Stimulated activated naive CD8-positive, alpha-beta T cell treated with anti-CD3 and anti-CD28 coated beads, Interleukin-15, amount 100 ng/mL, for 72 hours (primary cell): Measurements from ENCODE around the gene STKLD1.
"Not testable (repeated sequence)": the region's sequence is repeated elsewhere in the genome, so short reads cannot be mapped to it uniquely, and the experiment has no call there.

Experiments used
- ATAC-seq: fragments of 150-1000 bp; cut with Tn5 transposase; 2 replicates; pipeline ENCODE4 v1.10.0; 2021; ENCODE audit warnings: mild to moderate bottlenecking, moderate library complexity
- DNase-seq, 2 donors: peaks; one replicate each; pipeline ENCODE4 v3.0.0; 2021 to 2022
- H3K27ac Mint-ChIP-seq, 2 donors: one replicate each; pipeline ENCODE4 v1.8.0; 2022; ENCODE audit warnings: mild to moderate bottlenecking in 2 of 2, mixed read lengths in 2 of 2, moderate library complexity in 2 of 2
- H3K27me3 Mint-ChIP-seq: one replicate; pipeline ENCODE4 v1.8.0; 2022; ENCODE audit warnings: mixed read lengths
- H3K4me1 Mint-ChIP-seq: one replicate; pipeline ENCODE4 v1.8.0; 2022; ENCODE audit warnings: mild to moderate bottlenecking, mixed read lengths
- H3K4me3 Mint-ChIP-seq, 2 donors: one replicate each; pipeline ENCODE4 v1.8.0; 2022; ENCODE audit warnings: mild to moderate bottlenecking in 2 of 2, mixed read lengths in 2 of 2, moderate library complexity in 1 of 2
- H3K9me3 Mint-ChIP-seq, 2 donors: one replicate each; pipeline ENCODE4 v1.8.0; 2022; ENCODE audit warnings: mixed read lengths in 2 of 2

Gene STKLD1

DNA sequence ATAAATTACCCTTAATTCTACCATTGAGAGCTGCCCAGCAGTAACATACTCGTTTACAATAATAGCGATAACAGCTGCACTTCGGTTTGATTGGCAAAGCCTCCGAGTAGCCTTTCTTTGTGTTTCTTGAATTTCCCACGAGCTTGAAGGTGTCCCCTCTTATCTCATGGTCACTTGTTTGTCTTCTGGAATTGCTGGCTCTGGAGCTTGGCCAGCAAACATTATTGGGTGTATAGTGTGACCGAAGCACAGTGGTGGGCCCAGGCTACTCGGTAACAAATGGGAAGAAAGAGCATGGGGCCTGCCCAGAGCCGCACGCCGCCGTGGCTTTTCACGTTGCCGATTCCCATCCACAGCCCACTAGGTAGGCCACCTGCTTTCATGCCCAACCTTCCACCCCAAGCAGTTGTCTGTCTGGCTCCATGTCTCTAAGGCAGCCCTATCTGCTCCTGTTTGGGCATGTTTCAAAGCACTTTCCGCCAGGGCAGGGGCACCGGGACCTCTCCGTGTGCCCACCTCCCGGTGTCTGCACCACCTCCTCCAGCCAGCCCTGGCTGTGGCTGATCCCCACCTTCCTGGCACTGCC lies 8.7 kb downstream of the STKLD1 start:
- Mint-ChIP-seq H3K4me1 (no peaks in the 10 kb centered on the region), H3K9me3 (no peaks in the 10 kb centered on the region), H3K4me3 (no peak overlapping the region), H3K27me3 (peaks cover 6% of the 10 kb centered on the region), H3K27ac (no peak overlapping the region)
- ATAC-seq (no peak), DNase-seq (no peak)

DNA sequence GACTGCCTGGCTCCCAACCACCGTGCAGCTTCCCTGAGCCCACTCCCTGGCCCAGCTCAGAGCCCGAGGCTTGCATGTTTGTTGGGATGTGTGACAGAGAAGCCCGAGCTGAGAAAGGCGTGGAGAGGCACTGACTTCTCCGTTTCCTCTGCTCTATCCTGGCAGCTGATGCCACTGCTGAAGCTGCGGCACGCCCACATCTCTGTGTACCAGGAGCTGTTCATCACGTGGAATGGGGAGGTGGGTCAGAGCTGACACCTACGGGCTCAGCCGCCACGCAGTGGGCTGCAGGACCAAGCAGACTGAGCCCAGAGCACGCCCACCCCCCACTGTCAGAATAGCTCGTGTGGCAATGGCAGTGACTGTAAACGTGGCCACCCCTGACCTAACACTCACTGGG lies 9.3 kb downstream of the STKLD1 start:
- Mint-ChIP-seq H3K27ac (no peak overlapping the region), H3K4me3 (no peak overlapping the region), H3K9me3 (no peaks in the 10 kb centered on the region), H3K27me3 (peaks cover 13% of the 10 kb centered on the region), H3K4me1 (no peaks in the 10 kb centered on the region)
- ATAC-seq (no peak), DNase-seq (no peak)

DNA sequence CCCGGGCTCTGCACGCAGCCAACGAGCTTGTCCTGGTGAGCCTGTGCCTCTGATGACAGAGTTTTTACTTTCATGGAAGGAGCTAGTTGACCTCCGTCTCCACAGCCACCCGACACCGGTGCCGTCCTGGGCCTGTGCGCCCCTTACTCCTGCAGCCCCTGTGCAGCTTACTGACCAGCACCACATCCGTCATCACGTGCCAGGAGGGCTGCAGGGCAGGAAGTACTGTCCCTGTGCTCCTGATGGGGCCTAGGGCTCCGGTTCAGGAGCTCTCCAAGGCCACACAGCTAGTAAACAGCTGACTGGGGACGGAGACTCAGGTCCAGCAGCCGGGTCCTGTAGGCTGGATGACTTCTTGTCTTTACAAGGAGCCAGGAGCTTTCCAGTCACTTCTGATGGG lies 10.2 kb downstream of the STKLD1 start:
- no peak overlapping the region for H3K4me3 Mint-ChIP-seq
- no peaks in the 10 kb centered on the region for H3K9me3 Mint-ChIP-seq
- ATAC-seq (no peak), DNase-seq (no peak)
- H3K4me1 Mint-ChIP-seq, result no peaks in the 10 kb centered on the region
- no peak overlapping the region for H3K27ac Mint-ChIP-seq
- peaks cover 20% of the 10 kb centered on the region for H3K27me3 Mint-ChIP-seq

DNA sequence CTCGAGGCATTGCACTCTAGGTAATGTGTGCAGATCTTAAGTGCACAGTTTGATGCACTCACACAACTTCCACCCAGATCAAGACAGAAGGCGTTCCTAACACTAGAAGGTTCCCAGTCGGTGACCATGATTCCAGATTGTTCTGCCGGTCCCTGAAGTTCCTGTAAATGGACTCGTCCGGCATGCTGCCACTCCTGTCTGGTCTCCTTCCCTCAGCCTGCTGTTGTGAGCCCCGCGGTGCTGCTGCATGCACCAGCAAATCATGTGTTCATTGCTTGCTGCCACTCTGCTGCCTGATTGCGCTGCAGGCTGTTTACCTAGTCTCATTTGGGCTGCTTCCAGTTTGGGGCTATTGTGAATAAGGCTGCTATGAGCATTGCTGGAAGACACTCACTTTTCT lies 11.5 kb downstream of the STKLD1 start:
- DNase-seq, result no peak
- ATAC-seq, result no peak
- H3K9me3 Mint-ChIP-seq, result no peaks in the 10 kb centered on the region
- H3K4me3 Mint-ChIP-seq, result no peak overlapping the region
- no peaks in the 10 kb centered on the region for H3K4me1 Mint-ChIP-seq
- H3K27ac Mint-ChIP-seq, result no peak overlapping the region
- peaks cover 20% of the 10 kb centered on the region for H3K27me3 Mint-ChIP-seq

DNA sequence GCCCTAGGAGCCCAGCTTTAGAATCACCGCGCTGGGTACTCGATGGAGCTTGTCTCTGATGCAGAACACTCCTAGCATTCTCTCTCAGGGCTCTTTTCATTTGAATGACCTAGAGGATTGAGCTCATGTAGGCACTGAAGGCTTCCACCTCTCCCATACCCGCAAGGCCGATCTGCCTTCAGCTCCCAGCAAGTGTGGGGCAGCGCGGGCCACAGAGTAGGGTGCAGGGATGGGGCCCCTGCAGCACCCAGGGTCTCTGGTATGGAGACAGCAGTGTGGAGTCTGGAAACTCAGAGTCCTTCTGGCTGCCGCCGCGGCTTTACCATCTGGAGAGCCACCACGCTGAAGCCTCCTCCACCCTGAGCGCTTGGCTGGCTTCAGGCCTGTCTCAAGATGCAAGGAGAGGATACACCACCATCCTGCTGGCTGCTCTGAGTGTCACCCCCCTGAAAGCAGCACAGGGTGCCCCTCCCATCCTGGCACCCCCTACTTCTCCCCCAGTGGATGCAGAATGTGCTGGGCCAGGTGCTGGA lies 12.9 kb downstream of the STKLD1 start:
- H3K9me3 Mint-ChIP-seq, result no peaks in the 10 kb centered on the region
- no peak overlapping the region for H3K4me3 Mint-ChIP-seq
- no peak for ATAC-seq
- H3K4me1 Mint-ChIP-seq, result no peaks in the 10 kb centered on the region
- no peak for DNase-seq
- H3K27ac Mint-ChIP-seq, result no peak overlapping the region
- peaks cover 22% of the 10 kb centered on the region for H3K27me3 Mint-ChIP-seq

DNA sequence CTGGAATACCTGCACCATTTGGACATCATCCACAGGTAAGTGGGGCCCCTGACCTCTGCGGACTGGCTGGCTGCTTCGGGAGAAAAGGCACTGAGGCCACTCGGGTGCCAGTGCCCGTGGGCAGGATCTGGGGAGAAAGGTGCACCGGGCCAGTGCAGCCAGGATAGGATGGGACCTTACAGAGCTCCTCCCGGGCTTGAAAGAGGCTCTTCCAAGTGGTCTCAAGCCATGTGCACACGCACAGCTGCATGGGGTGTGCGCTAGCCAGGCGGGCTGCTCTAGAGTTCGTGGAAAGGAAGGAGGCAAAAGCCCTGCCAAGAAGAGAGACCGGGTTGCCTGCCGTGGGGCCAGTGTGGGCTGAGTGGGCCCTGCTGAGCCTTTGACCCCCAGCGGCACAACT lies 13.4 kb downstream of the STKLD1 start:
- no peak for DNase-seq
- no peak for ATAC-seq
- no peaks in the 10 kb centered on the region for H3K4me1 Mint-ChIP-seq
- H3K27me3 Mint-ChIP-seq, result peaks cover 26% of the 10 kb centered on the region
- no peak overlapping the region for H3K27ac Mint-ChIP-seq
- no peak overlapping the region for H3K4me3 Mint-ChIP-seq
- no peaks in the 10 kb centered on the region for H3K9me3 Mint-ChIP-seq

DNA sequence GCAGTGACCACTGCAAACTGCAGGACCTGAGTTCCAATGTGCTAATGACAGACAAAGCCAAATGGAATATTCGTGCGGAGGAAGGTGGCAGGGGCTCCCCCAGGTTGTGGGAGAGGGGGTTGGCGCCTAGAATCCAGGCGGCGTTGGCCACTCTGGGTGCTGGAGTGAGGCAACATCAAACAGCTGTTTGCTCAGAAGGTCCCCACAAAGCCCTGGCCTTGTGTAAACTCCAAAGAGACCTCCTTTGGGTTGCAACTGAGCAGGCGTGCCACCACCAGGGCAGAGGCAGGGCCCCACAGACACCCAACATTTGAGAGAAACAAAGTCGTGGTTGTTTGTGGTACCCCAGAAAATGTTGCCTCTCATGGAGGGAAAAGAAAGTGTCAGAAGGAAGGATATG lies 14.5 kb downstream of the STKLD1 start:
- Mint-ChIP-seq H3K4me3 (no peak overlapping the region), H3K9me3 (no peaks in the 10 kb centered on the region), H3K27ac (peak overlapping the region in 1 of 2 donors; percentile 74), H3K27me3 (peaks cover 32% of the 10 kb centered on the region), H3K4me1 (no peaks in the 10 kb centered on the region)
- DNase-seq, result no peak
- no peak for ATAC-seq

DNA sequence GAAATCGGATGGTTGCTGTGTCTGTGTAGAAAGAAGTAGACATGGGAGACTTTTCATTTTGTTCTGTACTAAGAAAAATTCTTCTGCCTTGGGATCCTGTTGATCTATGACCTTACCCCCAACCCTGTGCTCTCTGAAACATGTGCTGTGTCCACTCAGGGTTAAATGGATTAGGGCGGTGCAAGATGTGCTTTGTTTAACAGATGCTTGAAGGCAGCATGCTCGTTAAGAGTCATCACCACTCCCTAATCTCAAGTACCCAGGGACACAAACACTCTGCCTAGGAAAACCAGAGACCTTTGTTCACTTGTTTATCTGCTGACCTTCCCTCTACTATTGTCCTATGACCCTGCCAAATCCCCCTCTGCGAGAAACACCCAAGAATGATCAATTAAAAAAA lies 15.3 kb downstream of the STKLD1 start:
- H3K4me1 Mint-ChIP-seq, ATAC-seq, DNase-seq, H3K27ac Mint-ChIP-seq, H3K4me3 Mint-ChIP-seq, H3K9me3 Mint-ChIP-seq: not testable (repeated sequence)
- H3K27me3 Mint-ChIP-seq, result peaks cover 32% of the 10 kb centered on the region

DNA sequence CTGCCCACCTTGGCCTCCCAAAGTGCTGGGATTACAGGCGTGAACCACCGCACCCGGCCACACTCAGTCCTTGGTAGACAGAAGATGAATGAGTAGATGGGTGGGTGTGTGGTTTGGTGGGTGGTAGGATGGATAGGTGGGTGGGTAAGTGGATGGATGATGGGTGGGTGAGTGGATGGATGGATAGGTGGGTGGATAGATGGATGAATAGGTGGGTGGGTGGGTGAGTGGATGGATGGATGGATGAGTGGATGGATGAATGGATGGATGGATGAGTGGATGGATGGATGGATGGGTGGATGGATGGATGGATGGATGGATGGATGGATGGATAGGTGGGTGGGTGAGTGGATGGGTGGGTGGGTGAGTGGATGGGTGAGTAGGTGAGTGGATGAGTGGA lies 16.1 kb downstream of the STKLD1 start:
- H3K4me1 Mint-ChIP-seq, H3K9me3 Mint-ChIP-seq, ATAC-seq, H3K27ac Mint-ChIP-seq, H3K4me3 Mint-ChIP-seq, DNase-seq: not testable (repeated sequence)
- peaks cover 32% of the 10 kb centered on the region for H3K27me3 Mint-ChIP-seq

DNA sequence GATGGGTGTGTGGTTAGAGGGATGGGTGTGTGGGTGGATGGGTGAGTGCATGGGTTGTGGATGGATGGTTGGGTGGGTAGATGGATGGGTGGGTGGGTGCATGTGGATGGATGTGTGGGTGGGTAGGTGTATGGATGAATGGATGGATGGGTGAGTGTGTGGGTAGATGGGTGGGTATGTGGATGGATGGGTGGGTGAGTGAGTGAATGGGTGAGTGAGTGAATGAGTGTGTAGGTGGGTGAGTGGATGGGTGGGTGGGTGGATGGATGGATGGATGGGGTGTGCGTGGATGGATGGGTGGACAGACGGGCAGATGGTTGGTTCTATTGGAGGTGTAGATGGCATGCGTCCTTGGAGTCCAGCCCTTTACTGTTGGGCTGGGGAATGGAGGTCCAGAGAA lies 17.2 kb downstream of the STKLD1 start:
- Mint-ChIP-seq H3K27ac (no peak overlapping the region), H3K9me3 (no peaks in the 10 kb centered on the region), H3K27me3 (peaks cover 32% of the 10 kb centered on the region), H3K4me1 (no peaks in the 10 kb centered on the region), H3K4me3 (no peak overlapping the region)
- DNase-seq, result no peak
- ATAC-seq, result peak; percentile 27

DNA sequence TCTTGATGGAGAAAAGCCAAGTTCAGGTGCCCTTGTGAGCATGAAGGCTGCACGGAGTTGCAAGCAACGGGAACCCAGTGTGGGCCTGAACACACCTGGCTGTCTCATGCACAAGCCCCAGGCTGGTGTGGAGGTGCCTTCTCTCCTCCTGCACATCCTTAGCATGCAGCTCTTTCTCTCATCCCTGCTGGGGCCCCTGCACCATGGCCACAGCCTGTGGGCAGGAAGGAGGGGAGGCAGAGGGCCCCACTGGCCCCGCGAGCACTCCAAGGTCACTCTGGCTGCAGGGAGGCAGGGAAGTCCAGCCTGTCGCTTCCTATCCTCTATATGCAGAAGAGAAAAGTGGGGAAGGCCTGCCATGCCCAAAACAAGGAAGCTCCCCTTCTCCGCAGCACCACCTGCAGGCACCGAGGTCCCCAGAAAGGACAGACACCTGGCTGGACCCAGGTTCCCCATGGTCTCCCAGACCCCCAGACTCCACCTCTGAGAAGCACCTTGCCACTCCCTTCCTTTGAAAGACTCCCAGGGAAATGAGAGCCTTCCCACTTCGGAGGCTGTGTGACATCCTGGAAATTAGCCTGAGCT lies 18.6 kb downstream of the STKLD1 start:
- no peaks in the 10 kb centered on the region for H3K4me1 Mint-ChIP-seq
- ATAC-seq (no peak), DNase-seq (no peak)
- no peaks in the 10 kb centered on the region for H3K9me3 Mint-ChIP-seq
- peak overlapping the region in 1 of 2 donors; percentile 85 for H3K27ac Mint-ChIP-seq
- no peak overlapping the region for H3K4me3 Mint-ChIP-seq
- H3K27me3 Mint-ChIP-seq, result peaks cover 26% of the 10 kb centered on the region

DNA sequence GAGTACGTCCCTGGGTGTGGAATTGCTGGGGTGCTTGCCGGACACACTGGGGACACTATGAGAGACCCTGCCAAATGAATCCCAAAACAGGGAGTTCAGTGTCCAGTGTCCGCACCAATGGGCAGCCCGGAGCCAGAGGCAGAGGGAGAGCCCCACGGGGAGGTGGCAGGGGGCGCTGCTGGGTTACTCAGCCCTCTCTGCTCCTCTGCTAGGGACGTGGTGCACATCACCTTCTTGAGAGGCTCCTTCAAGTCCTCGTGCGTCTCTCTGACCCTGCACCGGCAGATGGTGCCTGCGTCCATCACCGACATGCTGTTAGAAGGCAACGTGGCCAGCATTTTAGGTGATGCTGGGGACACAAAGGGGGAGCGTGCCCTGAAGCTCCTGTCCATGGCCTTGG lies 20.8 kb downstream of the STKLD1 start:
- Mint-ChIP-seq H3K4me3 (no peak overlapping the region), H3K9me3 (no peaks in the 10 kb centered on the region), H3K27ac (no peak overlapping the region), H3K27me3 (peaks cover 12% of the 10 kb centered on the region), H3K4me1 (no peaks in the 10 kb centered on the region)
- ATAC-seq (peak; percentile 37), DNase-seq (no peak)

DNA sequence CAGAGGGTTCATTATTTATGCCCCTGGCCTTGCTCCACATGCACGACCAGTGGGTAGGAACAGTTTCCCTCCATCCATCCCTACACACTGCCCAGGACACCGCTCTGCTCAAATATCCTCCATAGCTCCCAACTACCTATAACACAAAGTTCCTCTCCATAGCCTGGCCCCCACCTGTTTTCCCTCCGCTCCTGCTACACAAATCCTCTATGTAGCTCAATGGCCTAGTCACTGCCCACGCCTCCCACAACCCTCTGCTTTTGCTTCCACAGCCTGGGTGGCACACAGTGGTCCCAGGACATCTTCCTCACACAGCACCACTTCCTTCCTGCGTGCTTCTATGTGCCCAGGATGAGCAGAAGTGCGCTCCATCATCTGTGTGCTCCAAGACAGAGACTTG lies 21.2 kb downstream of the STKLD1 start:
- DNase-seq (no peak), ATAC-seq (no peak)
- H3K27me3 Mint-ChIP-seq, result peaks cover 12% of the 10 kb centered on the region
- no peaks in the 10 kb centered on the region for H3K9me3 Mint-ChIP-seq
- H3K4me1 Mint-ChIP-seq, result no peaks in the 10 kb centered on the region
- no peak overlapping the region for H3K27ac Mint-ChIP-seq
- no peak overlapping the region for H3K4me3 Mint-ChIP-seq

DNA sequence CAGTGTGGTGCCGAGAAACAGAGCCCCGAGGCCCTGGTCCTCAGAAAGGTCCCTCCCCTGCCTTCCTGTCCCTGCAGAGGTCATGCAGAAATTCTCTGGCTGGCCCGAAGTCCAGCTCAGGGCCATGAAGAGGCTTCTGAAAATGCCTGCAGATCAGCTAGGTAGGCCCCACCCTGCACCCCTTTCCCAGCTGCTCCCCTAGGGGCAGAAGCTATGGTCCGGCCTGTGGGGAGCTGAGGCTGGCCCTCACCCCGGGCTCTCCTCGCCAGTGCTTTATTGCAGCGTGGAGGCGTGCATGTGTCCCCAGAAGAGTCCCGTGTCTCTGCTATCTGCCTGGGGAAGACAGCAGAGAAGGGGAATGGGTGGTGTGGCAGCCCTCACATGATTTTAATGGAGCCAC lies 21.7 kb downstream of the STKLD1 start:
- DNase-seq (no peak), ATAC-seq (no peak)
- H3K4me1 Mint-ChIP-seq, result no peaks in the 10 kb centered on the region
- no peaks in the 10 kb centered on the region for H3K9me3 Mint-ChIP-seq
- peaks cover 12% of the 10 kb centered on the region for H3K27me3 Mint-ChIP-seq
- no peak overlapping the region for H3K27ac Mint-ChIP-seq
- H3K4me3 Mint-ChIP-seq, result no peak overlapping the region

DNA sequence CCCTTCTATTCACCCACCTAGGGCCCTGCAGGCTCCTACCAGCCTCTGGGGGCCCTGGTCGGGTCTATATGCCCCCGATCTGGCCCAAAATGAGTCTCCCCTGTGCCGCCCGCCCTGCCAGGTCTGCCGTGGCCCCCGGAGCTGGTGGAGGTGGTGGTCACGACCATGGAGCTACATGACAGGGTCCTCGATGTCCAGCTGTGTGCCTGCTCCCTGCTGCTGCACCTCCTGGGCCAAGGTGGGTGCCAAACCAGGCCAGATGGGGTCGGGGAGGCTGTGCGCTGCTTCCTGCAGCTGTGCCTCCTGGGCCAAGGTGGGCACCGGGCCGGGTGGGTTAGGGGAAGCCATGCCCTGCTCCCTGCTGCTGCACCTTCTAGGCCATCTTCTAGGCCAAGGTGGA lies 24.1 kb downstream of the STKLD1 start:
- no peak for ATAC-seq
- Mint-ChIP-seq H3K27me3 (no peaks in the 10 kb centered on the region), H3K9me3 (no peaks in the 10 kb centered on the region), H3K4me1 (peaks cover 8% of the 10 kb centered on the region), H3K27ac (no peak overlapping the region), H3K4me3 (no peak overlapping the region)
- no peak for DNase-seq

DNA sequence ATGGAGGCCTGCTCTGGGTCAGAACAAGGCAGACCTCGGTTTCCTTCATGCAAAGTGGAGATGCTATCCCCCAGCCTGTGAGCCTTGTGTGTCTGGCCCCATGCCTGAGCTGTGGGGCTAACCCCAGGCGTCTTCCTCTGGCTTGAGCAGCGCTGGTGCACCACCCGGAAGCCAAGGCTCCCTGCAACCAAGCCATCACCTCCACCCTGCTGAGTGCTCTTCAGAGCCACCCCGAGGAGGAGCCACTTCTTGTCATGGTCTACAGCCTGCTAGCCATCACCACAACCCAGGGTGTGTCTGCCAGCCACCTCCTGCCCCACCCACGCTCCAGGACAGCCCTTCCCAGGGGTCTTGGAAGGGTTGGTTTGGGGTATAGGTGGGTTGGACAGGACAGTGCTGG lies 25.4 kb downstream of the STKLD1 start:
- Mint-ChIP-seq H3K9me3 (no peaks in the 10 kb centered on the region), H3K27me3 (no peaks in the 10 kb centered on the region), H3K4me3 (no peak overlapping the region), H3K27ac (no peak overlapping the region), H3K4me1 (peaks cover 21% of the 10 kb centered on the region)
- ATAC-seq, result no peak
- no peak for DNase-seq

DNA sequence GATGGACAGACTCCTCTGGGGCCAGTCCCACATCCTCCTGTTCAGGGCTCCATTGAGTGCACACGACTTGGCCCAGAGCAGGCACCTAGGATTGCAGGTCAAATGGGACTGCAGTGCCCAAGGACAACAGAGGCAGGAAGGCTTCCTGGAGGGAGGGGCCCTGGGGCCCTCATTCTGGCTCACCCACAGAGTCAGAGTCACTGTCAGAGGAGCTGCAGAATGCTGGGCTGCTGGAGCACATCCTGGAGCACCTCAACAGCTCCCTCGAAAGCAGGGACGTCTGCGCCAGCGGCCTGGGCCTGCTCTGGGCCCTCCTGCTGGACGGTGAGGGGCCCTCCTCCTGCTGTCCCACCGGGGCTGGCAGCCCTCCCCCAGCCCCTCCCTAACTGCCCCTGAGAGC lies 26.5 kb downstream of the STKLD1 start:
- Mint-ChIP-seq H3K27me3 (no peaks in the 10 kb centered on the region), H3K9me3 (no peaks in the 10 kb centered on the region), H3K4me3 (no peak overlapping the region), H3K27ac (no peak overlapping the region), H3K4me1 (peaks cover 32% of the 10 kb centered on the region)
- ATAC-seq, result no peak
- DNase-seq, result no peak
